Fibroblast of lung (primary cell): ENCODE data around the gene LMOD2.

Source experiments
- CTCF ChIP-seq, 2 donors: IDR thresholded peaks in 1 of 2; conservative IDR thresholded peaks in 1 of 2; 1 replicate in 1 of 2; 2 replicates in 1 of 2; pipeline ENCODE4 v1.5.1; 2011 to 2012; ENCODE audit warnings: low read length in 2 of 2, control low read depth in 1 of 2, inconsistent platforms in 1 of 2, low read depth in 1 of 2, mild to moderate bottlenecking in 1 of 2
- EZH2 ChIP-seq: IDR thresholded peaks from 2 replicates; pipeline ENCODE4 v1.5.1; 2012; ENCODE audit warnings: low read length, control low read depth, mild to moderate bottlenecking; ENCODE audit errors: missing control alignments

DNA sequence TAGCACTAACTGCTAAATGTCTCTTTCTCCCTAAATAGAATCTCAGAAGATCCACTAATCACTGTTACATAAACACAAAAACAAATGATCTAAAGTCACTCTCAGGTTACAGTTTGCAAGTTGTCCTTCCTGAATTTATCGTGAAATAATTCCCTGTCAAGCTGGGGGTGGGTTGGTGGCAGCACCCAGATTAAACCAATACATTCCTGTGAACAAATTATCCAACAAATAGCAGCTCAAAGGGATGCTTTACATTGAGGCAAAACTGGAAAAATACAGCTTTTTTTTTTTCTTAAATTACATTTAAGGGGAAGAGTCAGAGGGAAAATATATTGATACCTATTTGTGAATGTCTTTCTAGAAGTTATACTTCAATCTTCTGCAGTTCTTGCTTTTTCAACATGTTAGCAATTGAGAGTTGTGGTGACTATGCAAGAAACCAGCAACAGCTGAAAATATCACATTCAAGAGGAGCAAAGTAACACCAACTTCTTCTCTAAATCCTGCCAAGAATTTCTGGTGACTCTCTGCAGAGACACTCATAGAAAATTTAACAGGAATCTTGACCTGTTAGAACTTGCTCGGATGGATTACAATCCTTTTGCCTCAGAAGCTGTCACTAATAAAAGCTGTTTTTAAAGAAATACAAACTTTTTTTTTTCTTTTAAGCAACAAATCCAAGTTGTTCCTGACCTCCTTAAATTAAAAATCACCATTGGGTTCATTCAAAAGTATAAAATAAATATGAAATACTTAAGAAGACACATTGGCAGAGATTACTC, 18.9 kb downstream of the LMOD2 start:
- TF ChIP-seq CTCF (conservative IDR thresholded peaks at IDR 0.05 in 1 of 2, IDR thresholded peaks at IDR 0.05 in 1 of 2; ENCODE audit: low read depth in 1 of 2, low read length in 2 of 2) (no peak), EZH2 (no peak)
